Activated CD4-positive, alpha-beta memory T cell treated with anti-CD3 and anti-CD28 coated beads, Interleukin-2, amount 10 ng/mL, durations not matched to agents 7 days and 5 days (primary cell): ENCODE results near the gene TMEM129. TPM values are rescaled to one million over a fixed set of nuclear protein-coding genes. Genes with fewer than 3 reads are reported as not detected.

ENCODE experiments used
- CTCF ChIA-PET: fragments of 350-600 bp; sonication (Branson Sonifier 250); formaldehyde crosslinking; loops from one replicate; lab custom pipeline; 2021; ENCODE audit warnings: antibody characterized with exemption, inconsistent platforms; lab: Charles Lee
- POLR2A ChIA-PET: fragments of 350-600 bp; sonication (Branson Sonifier 250); formaldehyde crosslinking; loops from one replicate; lab custom pipeline; 2021; ENCODE audit warnings: antibody characterized with exemption; lab: Charles Lee
- DNase-seq: peaks from one replicate; pipeline ENCODE4 v3.0.0-alpha.2; 2020
- H3K27ac Mint-ChIP-seq: one replicate; pipeline ENCODE4 v1.8.0; 2021; ENCODE audit warnings: mild to moderate bottlenecking, mixed read lengths
- H3K27me3 Mint-ChIP-seq: one replicate; pipeline ENCODE4 v1.8.0; 2021; ENCODE audit warnings: mixed read lengths
- H3K36me3 Mint-ChIP-seq: one replicate; pipeline ENCODE4 v1.8.0; 2021; ENCODE audit warnings: low read depth, mixed read lengths
- H3K4me1 Mint-ChIP-seq: one replicate; pipeline ENCODE4 v1.8.0; 2021; ENCODE audit warnings: mixed read lengths
- H3K4me3 Mint-ChIP-seq: one replicate; pipeline ENCODE4 v1.8.0; 2021; ENCODE audit warnings: mild to moderate bottlenecking, mixed read lengths
- H3K9me3 Mint-ChIP-seq: one replicate; pipeline ENCODE4 v1.8.0; 2021; ENCODE audit warnings: mixed read lengths
- total RNA-seq, 2 experiments: library from RNA; stranded (reverse); gene quantifications; one replicate each; pipeline ENCODE4 v1.2.3, GENCODE V29; 2021

TMEM129 gene
- total RNA-seq, 2 experiments from 2014 or later: 20.4 to 22.3 TPM

- H3K4me3 Mint-ChIP-seq: no peak overlapping the region
- H3K4me1 Mint-ChIP-seq: no peaks in the 10 kb centered on the region
- DNase-seq: no peak
- H3K9me3 Mint-ChIP-seq: no peaks in the 10 kb centered on the region
- CTCF ChIA-PET: interaction anchor here (1.0 to 2.6 kb wide), 9 partner anchors 9 to 160 kb away, joined by 3 to 34 read pairs (median 6); partner anchors contain the start of genes TACC3 and TMEM129
- POLR2A ChIA-PET: interaction anchor here (1.0 to 1.5 kb wide), 3 partner anchors 17 to 34 kb away, joined by 3 to 4 read pairs (median 3); no protein-coding TSS in a partner anchor
- no peak overlapping the region for H3K27ac Mint-ChIP-seq
- no peaks in the 10 kb centered on the region for H3K27me3 Mint-ChIP-seq
- H3K36me3 Mint-ChIP-seq: peaks cover 26% of the 10 kb centered on the region
Measured at GRCh38 chr4:1746919-1747602, 25.9 kb upstream of the TMEM129 start.

- ChIA-PET CTCF (interaction anchor here (2.2 to 2.6 kb wide), 2 partner anchors 63 to 66 kb away, joined by 11 to 13 read pairs; no protein-coding TSS in a partner anchor), POLR2A (no interaction called here)
- DNase-seq: peak; percentile 79
- no peaks in the 10 kb centered on the region for H3K4me1 Mint-ChIP-seq
- H3K4me3 Mint-ChIP-seq: no peak overlapping the region
- H3K27me3 Mint-ChIP-seq: no peaks in the 10 kb centered on the region
- H3K9me3 Mint-ChIP-seq: no peaks in the 10 kb centered on the region
- H3K36me3 Mint-ChIP-seq: peaks cover 34% of the 10 kb centered on the region
- no peak overlapping the region for H3K27ac Mint-ChIP-seq
Measured at GRCh38 chr4:1746265-1746691, 25.2 kb upstream of the TMEM129 start.

GRCh38 chr4:1745697-1746096, 24.6 kb upstream of the TMEM129 start:
- CTCF ChIA-PET: interaction anchor here (1.2 to 2.2 kb wide), 4 partner anchors 15 to 64 kb away, joined by 4 to 13 read pairs (median 6); no protein-coding TSS in a partner anchor
- POLR2A ChIA-PET: no interaction called here
- no peaks in the 10 kb centered on the region for H3K9me3 Mint-ChIP-seq

GRCh38 chr4:1745165-1745564, 24.0 kb upstream of the TMEM129 start:
- ChIA-PET POLR2A (interaction anchor here (1.0 to 1.2 kb wide), 2 partner anchors 125 to 130 kb away, joined by 3 read pairs; no protein-coding TSS in a partner anchor), CTCF (interaction anchor here (1.2 to 2.2 kb wide), 4 partner anchors 15 to 64 kb away, joined by 4 to 13 read pairs (median 6); no protein-coding TSS in a partner anchor)
- no peak for DNase-seq
- no peaks in the 10 kb centered on the region for H3K27me3 Mint-ChIP-seq
- no peak overlapping the region for H3K27ac Mint-ChIP-seq
- no peak overlapping the region for H3K4me3 Mint-ChIP-seq
- H3K9me3 Mint-ChIP-seq: no peaks in the 10 kb centered on the region
- no peaks in the 10 kb centered on the region for H3K4me1 Mint-ChIP-seq
- peaks cover 45% of the 10 kb centered on the region for H3K36me3 Mint-ChIP-seq

More at GRCh38 chr4:1745697-1746096, 24.6 kb upstream of the TMEM129 start:
- DNase-seq: no peak
- H3K4me3 Mint-ChIP-seq: no peak overlapping the region
- no peaks in the 10 kb centered on the region for H3K27me3 Mint-ChIP-seq
- H3K27ac Mint-ChIP-seq: no peak overlapping the region
- no peaks in the 10 kb centered on the region for H3K4me1 Mint-ChIP-seq
- H3K36me3 Mint-ChIP-seq: peaks cover 40% of the 10 kb centered on the region

- no peak overlapping the region for H3K4me3 Mint-ChIP-seq
- H3K9me3 Mint-ChIP-seq: no peaks in the 10 kb centered on the region
- ChIA-PET POLR2A (interaction anchor here (0.8 to 1.2 kb wide), 4 partner anchors 8 to 130 kb away, joined by 3 read pairs; no protein-coding TSS in a partner anchor), CTCF (interaction anchor here (0.9 to 2.2 kb wide), 6 partner anchors 14 to 65 kb away, joined by 3 to 13 read pairs (median 5); no protein-coding TSS in a partner anchor)
- peaks cover 48% of the 10 kb centered on the region for H3K36me3 Mint-ChIP-seq
- no peak overlapping the region for H3K27ac Mint-ChIP-seq
- DNase-seq: no peak
- H3K4me1 Mint-ChIP-seq: no peaks in the 10 kb centered on the region
- H3K27me3 Mint-ChIP-seq: no peaks in the 10 kb centered on the region
Measured at GRCh38 chr4:1744552-1744951, 23.4 kb upstream of the TMEM129 start.

- no peak for DNase-seq
- Mint-ChIP-seq H3K4me3 (no peak overlapping the region), H3K9me3 (no peaks in the 10 kb centered on the region), H3K4me1 (no peaks in the 10 kb centered on the region), H3K36me3 (peaks cover 53% of the 10 kb centered on the region), H3K27ac (no peak overlapping the region), H3K27me3 (no peaks in the 10 kb centered on the region)
- POLR2A ChIA-PET: interaction anchor here (0.8 to 1.2 kb wide), 5 partner anchors 8 to 131 kb away, joined by 3 read pairs; partner anchors contain the start of gene SLBP
- CTCF ChIA-PET: interaction anchor here (0.9 to 2.2 kb wide), 3 partner anchors 19 to 66 kb away, joined by 3 to 13 read pairs (median 3); no protein-coding TSS in a partner anchor
Measured at GRCh38 chr4:1743975-1744374, 22.9 kb upstream of the TMEM129 start.

- no peaks in the 10 kb centered on the region for H3K27me3 Mint-ChIP-seq
- DNase-seq: no peak
- POLR2A ChIA-PET: interaction anchor here (1.0 to 1.2 kb wide), 2 partner anchors 23 to 31 kb away, joined by 3 read pairs; partner anchors contain the start of genes SLBP, TACC3 and TMEM129
- H3K27ac Mint-ChIP-seq: no peak overlapping the region
- H3K4me1 Mint-ChIP-seq: no peaks in the 10 kb centered on the region
- CTCF ChIA-PET: interaction anchor here (1.0 kb wide), 1 partner anchor 50 kb away, joined by 3 read pairs; no protein-coding TSS in a partner anchor
- H3K9me3 Mint-ChIP-seq: peaks cover 4% of the 10 kb centered on the region
- peaks cover 58% of the 10 kb centered on the region for H3K36me3 Mint-ChIP-seq
- no peak overlapping the region for H3K4me3 Mint-ChIP-seq
Measured at GRCh38 chr4:1743551-1743950, 22.4 kb upstream of the TMEM129 start.

GRCh38 chr4:1741208-1741607, 20.1 kb upstream of the TMEM129 start:
- H3K27me3 Mint-ChIP-seq: no peaks in the 10 kb centered on the region
- DNase-seq: no peak
- CTCF ChIA-PET: no interaction called here
- no peak overlapping the region for H3K4me3 Mint-ChIP-seq
- H3K4me1 Mint-ChIP-seq: no peaks in the 10 kb centered on the region
- peaks cover 80% of the 10 kb centered on the region for H3K36me3 Mint-ChIP-seq
- POLR2A ChIA-PET: interaction anchor here (0.8 to 1.3 kb wide), 3 partner anchors 11 to 48 kb away, joined by 4 to 8 read pairs (median 4); no protein-coding TSS in a partner anchor
- peaks cover 12% of the 10 kb centered on the region for H3K9me3 Mint-ChIP-seq
- no peak overlapping the region for H3K27ac Mint-ChIP-seq

- Mint-ChIP-seq H3K9me3 (peaks cover 12% of the 10 kb centered on the region), H3K4me3 (no peak overlapping the region), H3K27me3 (no peaks in the 10 kb centered on the region), H3K36me3 (peaks cover 85% of the 10 kb centered on the region), H3K4me1 (no peaks in the 10 kb centered on the region), H3K27ac (no peak overlapping the region)
- DNase-seq: no peak
- ChIA-PET CTCF (interaction anchor here (1.4 kb wide), 1 partner anchor 46 kb away, joined by 5 read pairs; no protein-coding TSS in a partner anchor), POLR2A (interaction anchor here (1.0 to 1.2 kb wide), 3 partner anchors 34 to 69 kb away, joined by 3 read pairs; no protein-coding TSS in a partner anchor)
Measured at GRCh38 chr4:1740021-1740545, 19.0 kb upstream of the TMEM129 start.

GRCh38 chr4:1739358-1739757, 18.2 kb upstream of the TMEM129 start:
- POLR2A ChIA-PET: interaction anchor here (1.2 kb wide), 1 partner anchor 70 kb away, joined by 3 read pairs; no protein-coding TSS in a partner anchor
- peaks cover 87% of the 10 kb centered on the region for H3K36me3 Mint-ChIP-seq
- no peak for DNase-seq

GRCh38 chr4:1738410-1738809, 17.3 kb upstream of the TMEM129 start:
- DNase-seq: no peak
- no peak overlapping the region for H3K4me3 Mint-ChIP-seq
- no peaks in the 10 kb centered on the region for H3K27me3 Mint-ChIP-seq
- ChIA-PET CTCF (no interaction called here), POLR2A (no interaction called here)
- H3K36me3 Mint-ChIP-seq: peaks cover 89% of the 10 kb centered on the region
- peaks cover 12% of the 10 kb centered on the region for H3K9me3 Mint-ChIP-seq
- no peaks in the 10 kb centered on the region for H3K4me1 Mint-ChIP-seq
- no peak overlapping the region for H3K27ac Mint-ChIP-seq

More at GRCh38 chr4:1739358-1739757, 18.2 kb upstream of the TMEM129 start:
- CTCF ChIA-PET: interaction anchor here (1.4 kb wide), 1 partner anchor 45 kb away, joined by 5 read pairs; no protein-coding TSS in a partner anchor
- no peaks in the 10 kb centered on the region for H3K27me3 Mint-ChIP-seq
- H3K27ac Mint-ChIP-seq: no peak overlapping the region
- no peaks in the 10 kb centered on the region for H3K4me1 Mint-ChIP-seq
- H3K9me3 Mint-ChIP-seq: peaks cover 12% of the 10 kb centered on the region
- H3K4me3 Mint-ChIP-seq: no peak overlapping the region

GRCh38 chr4:1737666-1738065, 16.5 kb upstream of the TMEM129 start:
- H3K36me3 Mint-ChIP-seq: peaks cover 91% of the 10 kb centered on the region
- no peak overlapping the region for H3K4me3 Mint-ChIP-seq
- no peaks in the 10 kb centered on the region for H3K4me1 Mint-ChIP-seq
- H3K27me3 Mint-ChIP-seq: no peaks in the 10 kb centered on the region
- peaks cover 12% of the 10 kb centered on the region for H3K9me3 Mint-ChIP-seq
- CTCF ChIA-PET: interaction anchor here (0.7 kb wide), 1 partner anchor 10 kb away, joined by 4 read pairs; no protein-coding TSS in a partner anchor
- no peak for DNase-seq
- H3K27ac Mint-ChIP-seq: no peak overlapping the region
- POLR2A ChIA-PET: interaction anchor here (1.2 to 1.7 kb wide), 2 partner anchors 11 to 14 kb away, joined by 4 read pairs; no protein-coding TSS in a partner anchor
